ENCODE measurements around the gene STXBP4.

Gene STXBP4

GRCh38 chr17:55177159-55177854, 208.7 kb downstream of the STXBP4 start:
- no peak for DNase-seq

GRCh38 chr17:55177855-55178217, 209.3 kb downstream of the STXBP4 start:
- no peak for DNase-seq

- DNase-seq, result no peak
Measured at GRCh38 chr17:55186937-55187770, 218.6 kb downstream of the STXBP4 start.

GRCh38 chr17:55190748-55191147, 222.2 kb downstream of the STXBP4 start:
- DNase-seq, result no peak

GRCh38 chr17:55198690-55199370, 230.3 kb downstream of the STXBP4 start:
- no peak for DNase-seq

GRCh38 chr17:55200904-55201303, 232.3 kb downstream of the STXBP4 start:
- DNase-seq, result no peak

- no peak for DNase-seq
Measured at GRCh38 chr17:55201308-55201932, 232.9 kb downstream of the STXBP4 start.

- DNase-seq, result no peak
Measured at GRCh38 chr17:55202896-55203295, 234.3 kb downstream of the STXBP4 start.

- DNase-seq, result no peak
Measured at GRCh38 chr17:55208078-55208812, 239.7 kb downstream of the STXBP4 start.

GRCh38 chr17:55210292-55210691, 241.7 kb downstream of the STXBP4 start:
- no peak for DNase-seq

GRCh38 chr17:55212880-55213279, 244.3 kb downstream of the STXBP4 start:
- no peak for DNase-seq

GRCh38 chr17:55215711-55216110, 247.1 kb downstream of the STXBP4 start:
- no peak for DNase-seq

GRCh38 chr17:55216888-55217287, 248.3 kb downstream of the STXBP4 start:
- no peak for DNase-seq

- no peak for DNase-seq
Measured at GRCh38 chr17:55219459-55219858, 250.9 kb downstream of the STXBP4 start.

- DNase-seq, result no peak
Measured at GRCh38 chr17:55219934-55220333, 251.4 kb downstream of the STXBP4 start.
